HG02943 (cell line): ENCODE data around the gene VSX2.

Experiments
- ATAC-seq: cut with Tn5 transposase; IDR thresholded peaks from one replicate; pipeline ENCODE4 v1.9.1; 2021; ENCODE audit warnings: mild to moderate bottlenecking, low read depth, moderate library complexity; ENCODE audit not compliant: unreplicated experiment

The VSX2 gene

DNA sequence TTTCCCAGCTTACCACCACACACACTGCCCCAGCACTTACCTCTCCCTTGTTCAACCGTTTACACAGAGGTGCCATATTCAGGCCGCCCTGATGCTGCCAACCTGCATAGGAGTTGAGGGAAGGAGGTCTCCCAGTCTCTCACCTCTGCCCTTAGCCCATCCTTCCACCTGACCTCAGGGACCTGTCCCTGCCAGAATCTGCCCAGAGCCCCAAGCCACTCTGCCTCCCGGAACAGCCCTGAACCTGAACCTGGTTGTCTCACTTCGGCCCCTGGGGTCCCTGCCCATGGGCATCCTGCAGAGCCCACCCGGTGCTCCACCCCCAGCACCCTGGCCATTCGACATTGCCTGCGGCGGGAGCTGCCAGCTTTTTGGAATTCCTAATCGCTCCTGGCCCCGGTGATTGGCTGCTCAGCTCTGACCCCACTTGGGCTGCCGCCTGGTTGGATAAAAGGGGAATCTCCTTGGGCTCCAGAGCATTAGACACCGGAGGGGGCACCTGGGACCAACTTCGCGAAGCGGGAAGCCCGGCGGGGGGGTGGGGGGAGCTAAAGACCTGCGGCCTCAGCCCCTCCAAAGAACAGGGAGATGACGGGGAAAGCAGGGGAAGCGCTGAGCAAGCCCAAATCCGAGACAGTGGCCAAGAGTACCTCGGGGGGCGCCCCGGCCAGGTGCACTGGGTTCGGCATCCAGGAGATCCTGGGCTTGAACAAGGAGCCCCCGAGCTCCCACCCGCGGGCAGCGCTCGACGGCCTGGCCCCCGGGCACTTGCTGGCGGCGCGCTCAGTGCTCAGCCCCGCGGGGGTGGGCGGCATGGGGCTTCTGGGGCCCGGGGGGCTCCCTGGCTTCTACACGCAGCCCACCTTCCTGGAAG lies at the start of gene VSX2:
VSX2 (plus strand) TSS at position 476 of the 874 bp plus-strand sequence; CDS start at position 589, 113 bp downstream.
- no peak for ATAC-seq

DNA sequence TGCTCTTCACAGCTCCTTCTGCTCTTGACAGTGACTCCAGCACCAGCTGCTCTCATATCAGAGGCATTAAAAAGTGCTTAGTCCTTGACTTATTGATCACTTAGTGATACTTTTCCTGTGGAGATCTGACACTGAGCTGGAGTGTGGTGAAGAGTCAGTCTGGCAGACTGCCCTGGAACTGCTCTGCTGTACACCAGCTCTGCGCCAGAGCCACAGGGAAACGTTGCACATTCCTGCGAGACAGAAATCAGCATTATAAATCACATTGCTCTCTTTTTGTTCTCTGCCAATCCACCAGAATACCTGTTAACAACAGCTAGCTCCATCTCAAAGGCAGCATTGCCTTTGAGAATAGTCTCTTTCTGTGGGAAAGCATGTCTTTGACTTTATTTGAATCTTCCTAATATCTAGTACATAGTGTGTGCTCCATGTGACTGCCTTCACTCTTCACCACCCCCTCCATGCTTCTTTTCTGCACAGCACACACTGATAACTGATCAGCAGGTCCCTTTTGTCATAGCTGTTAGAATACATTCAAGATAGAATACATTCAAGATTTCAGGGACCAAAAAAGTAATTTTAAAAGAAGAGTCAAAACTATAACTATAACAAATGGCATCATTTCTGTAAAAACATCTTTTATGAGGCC lies 48.2 kb upstream of the VSX2 start:
- no peak for ATAC-seq

DNA sequence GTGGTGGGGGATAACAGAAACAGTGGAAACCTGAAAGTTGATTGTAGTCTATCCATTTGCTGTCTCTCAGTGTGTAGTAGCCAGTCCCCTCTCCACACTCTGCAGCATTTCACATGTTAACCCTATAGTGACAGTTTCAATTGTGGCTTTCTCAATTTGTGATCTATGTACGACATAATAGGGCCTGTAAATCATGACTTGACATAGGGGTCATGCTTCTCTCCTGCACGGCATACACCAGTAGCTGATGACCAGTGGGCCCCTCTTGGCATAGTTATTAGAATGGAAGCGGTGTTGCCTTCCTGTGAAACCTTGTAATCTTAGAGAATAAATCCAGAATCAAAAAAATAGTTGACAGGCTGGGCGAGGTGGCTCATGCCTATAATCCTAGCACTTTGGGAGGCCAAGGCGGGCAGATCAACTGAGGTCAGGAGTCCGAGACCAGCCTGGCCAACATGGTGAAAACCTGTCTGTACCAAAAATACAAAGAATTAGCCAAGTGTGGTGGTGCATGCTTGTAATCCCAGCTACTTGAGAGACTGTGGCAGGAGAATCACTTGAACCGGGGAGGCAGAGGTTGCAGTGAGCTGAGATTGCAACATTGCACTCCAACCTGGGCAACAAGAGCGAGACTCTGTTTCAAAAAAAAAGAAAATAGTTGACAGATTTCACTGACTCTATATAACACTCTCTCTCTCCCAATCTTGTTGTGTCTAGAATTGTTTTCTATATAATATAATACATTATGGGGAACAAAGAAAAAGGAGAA lies 44.6 kb upstream of the VSX2 start:
- ATAC-seq = no peak

DNA sequence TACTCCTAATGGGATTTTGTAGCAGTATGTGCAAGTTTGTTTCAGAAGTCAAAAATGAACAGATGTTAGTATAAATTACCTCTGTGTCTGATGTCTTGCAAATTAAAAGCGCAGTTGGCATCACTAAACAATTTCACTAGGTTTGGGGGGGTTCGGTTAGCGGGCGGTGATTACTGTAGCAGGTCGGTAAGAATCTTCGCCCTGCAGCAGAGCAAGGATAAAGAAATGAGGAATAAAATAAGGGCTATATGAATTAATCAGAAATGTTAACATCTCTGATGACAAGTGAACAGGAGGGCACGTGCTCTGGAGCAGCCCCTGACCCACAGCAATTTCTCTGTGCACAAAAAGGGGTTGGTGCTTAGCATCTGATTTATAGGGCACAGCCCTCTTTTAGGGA lies 43.6 kb upstream of the VSX2 start:
- ATAC-seq = no peak

DNA sequence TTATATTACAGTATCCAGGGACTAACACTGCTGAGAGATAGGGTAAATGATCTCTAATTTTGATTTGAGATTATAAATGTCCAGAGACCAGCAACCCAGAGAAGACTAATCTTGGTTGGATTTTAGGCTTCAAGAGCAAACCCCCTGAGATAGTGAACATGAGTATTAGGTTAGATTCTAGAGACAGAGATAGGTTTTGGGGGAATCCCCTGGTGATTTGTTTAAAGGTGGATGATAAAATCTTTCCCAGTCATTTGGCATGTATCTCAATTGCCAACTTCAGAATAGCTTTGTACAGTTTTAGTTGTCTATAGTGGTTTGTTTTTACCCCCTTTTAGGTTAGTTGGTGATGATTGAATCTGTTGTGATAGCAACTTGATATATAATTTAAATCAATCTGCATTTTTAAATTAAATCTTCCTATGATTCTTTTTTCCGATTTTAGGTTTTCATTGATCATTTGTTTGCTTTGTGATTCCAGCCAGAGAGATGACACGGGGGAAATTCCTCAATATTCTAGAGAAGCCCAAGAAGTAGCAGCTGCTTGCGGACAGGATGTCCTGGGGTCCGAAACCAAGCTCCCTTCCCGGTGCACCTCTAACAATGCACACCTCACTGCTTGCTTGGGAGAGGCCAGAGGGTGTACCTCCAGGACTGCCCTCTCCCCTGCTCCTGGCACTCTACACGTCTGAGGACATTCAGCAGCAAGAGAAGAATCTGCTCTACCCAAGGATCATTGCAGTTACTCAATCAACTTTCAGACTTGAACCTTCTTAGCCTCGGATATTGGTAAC lies 40.6 kb upstream of the VSX2 start:
- ATAC-seq = no peak

DNA sequence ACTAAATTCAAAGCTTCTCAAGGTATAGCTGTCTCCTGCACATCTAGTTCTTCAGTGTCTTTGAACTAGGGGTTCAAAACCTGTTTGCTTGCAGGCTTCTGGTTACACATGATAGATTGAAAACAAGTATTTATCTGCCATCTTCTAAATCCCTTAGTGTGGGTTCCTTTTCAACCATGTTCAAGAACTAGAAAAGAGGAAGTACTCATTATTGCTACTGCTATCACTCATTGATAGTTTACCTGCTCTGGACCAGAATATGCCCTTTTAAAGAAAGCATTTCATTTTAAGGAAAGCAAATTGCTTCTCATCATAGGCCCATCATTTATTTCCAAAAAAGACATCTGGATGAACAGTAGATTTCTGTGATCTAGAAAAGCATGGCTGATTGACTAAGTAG lies 37.1 kb upstream of the VSX2 start:
- no peak for ATAC-seq

DNA sequence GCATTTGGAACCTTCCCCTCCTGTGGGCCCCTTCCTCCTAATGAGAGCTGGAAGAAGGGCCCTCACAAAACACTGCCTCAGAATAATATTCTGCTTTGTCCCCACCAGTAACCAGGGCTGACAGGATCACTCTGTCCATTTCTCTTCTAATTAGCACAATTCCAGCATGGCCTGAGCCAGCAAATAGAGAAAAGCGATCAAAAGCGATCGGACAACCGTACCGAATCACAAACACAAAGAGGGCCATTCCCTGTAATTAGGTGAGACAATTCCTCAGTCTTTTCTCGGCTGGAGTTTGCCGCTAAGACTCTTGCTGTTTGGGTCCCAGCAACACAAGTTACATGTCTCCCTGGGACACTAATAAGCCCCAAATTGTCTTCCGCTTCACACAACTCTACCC lies 35.6 kb upstream of the VSX2 start:
- no peak for ATAC-seq

DNA sequence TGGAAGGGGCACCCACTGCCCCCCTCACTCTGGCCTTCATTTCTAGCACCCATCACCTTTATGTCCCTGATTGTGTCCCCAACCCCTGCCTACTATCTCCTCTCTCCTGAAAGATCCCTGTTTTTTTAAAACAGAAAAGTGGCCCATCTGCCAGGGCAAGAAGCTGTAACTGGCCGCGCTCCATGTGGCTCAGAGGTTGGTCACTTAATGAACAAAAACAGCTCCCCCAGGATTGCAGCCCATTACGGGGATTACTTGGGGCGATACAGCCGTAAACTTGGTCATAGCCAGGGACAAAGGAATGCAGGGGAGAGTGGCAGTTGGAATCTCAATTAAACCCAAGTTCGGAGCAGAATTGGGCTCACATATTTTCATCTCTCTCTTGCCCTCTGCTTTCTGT lies 34.8 kb upstream of the VSX2 start:
- no peak for ATAC-seq

DNA sequence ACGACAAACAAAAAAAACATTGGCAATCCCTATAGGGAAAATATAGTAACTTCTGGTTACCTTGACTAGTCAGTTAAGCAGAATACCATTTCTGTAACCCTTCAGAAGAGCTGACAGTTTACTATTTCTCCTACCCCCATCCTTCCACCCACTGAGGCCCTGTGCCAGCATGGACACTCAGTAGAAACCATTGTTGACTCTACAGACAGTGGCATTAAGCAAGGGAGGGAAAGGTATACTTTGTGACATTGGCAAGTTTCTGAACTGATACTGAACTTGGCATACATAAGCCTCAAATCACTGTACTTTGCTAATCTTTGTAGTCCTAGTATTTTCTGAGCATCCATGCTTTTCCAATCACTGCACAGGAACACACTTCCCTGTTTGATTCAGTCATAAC lies 33.4 kb upstream of the VSX2 start:
- ATAC-seq = no peak

DNA sequence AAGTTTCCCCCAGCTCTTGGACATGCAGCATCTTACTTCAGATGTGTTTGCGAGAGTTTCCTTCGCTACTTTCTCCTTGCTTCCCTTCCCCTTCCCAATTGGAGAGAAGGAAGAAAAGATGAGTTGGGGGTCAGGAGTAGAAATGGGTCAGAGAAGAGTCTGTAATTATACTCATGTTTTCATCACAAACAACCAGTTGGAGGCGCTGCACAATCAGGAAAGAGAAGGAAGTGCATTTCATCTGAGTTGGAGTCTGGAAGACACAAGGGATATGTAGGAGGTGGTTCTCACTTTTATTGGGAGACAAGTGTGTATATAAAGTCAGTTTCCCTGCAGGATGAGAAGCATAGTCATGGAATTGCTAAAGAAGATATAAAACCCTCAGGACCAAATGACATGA lies 31.3 kb upstream of the VSX2 start:
- ATAC-seq = no peak

DNA sequence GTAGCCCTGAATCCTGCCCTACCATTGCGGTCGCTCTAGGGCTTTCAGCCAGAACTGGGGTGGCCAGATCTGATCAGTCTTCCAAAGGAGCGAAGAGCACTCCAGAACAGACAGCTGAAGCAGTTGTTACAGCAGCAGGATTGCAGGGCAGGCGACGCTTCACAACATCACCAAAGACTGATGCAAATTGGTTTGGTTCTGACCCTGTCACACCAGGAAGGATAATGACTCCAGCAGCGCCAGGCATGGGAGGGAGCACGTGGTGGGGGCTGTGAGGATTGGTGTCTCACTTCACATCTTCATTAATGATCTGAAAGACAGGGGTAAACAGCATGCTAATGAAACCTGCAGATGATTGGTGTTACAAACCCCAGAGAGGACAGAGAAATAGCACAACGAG lies 30.6 kb upstream of the VSX2 start:
- no peak for ATAC-seq

DNA sequence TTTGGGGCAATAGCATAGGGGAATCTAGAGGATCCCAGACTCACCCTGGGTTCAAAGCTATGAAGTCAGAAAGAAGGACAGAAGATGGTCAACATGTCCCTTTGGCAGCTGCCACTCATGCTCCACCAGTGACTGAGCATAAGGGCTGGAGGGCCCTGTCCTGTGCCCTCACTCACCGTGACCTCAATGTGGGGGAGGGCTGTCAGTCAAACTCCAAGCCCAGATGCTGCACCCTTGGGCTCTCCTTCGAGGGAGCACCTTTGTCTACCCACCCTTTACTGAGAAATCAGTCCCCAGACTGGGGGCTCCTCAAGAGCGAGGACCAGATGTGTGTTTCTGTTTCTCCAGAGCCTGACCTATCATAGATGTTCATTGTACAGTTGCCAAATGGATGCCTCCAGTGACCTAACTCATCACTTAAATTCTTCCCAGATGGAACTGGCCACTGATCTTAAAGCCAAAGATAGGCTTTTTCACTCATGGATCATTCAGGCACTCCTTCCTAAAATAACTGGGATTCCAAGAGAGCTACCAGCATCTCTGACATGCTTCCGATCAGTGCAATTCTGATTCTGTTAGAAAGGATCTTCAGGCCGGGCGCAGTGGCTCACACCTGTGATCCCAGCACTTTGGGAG lies 27.2 kb upstream of the VSX2 start:
- no peak for ATAC-seq

DNA sequence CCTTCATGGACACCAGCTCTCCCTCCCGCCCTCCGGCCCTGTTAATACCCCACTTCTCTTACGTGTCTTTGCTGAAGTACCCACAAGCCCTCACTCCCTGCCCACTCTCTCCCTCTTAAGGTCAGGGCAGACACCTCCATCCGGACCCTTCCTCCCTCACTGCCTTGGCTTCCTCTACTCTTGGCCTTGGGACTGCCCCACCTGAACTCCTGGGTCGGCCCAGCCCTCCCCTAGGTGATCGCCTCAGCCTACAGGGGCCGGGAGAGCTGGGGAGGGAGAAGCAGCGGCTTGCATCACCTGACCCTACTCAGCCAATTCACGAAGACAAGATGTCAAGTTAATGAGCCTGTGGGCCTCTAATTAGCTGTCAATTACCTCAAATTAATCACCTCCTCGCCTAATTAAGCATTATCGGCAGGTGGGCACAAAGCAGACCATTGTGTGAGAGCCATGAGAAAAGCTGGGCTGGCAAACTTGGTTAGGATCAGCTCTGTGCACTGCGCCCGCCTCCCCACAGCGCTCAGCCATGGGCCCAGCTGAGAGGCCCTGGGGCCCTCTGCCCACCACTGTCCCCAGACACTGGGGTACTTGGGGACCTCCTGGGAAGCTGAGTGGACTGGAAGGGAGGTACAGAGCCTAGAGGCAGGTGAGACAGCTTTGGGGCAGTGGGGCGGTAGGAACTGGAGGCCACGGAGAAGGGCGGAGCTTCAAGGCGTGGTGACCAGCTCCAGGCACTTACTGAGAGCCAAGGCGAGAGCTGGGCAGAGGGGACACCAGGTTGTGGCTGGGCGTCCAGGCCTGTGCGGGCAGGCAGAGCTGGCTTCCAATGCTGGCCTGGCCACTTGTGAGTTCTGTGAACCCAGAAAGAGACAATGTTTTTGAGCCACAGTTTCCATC lies 25.1 kb upstream of the VSX2 start:
- ATAC-seq = no peak

DNA sequence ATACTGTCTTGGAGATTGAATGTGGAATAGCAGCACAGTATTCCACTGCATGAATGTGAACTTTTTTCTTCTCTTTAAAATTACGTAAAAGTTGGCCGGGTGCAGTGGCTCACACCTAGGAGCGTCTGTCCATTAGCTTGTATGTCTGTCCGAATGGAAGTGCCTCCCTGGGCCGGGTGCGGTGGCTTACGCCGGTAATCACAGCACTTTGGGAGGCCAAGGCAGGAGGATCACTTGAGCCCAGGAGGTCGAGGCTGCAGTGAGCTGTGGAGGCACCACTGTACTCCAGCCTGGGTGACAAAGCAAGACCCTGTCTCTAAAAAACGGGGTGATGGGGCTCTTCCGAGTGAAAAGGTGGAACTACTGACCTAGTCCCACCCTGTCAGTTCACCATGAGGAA lies 22.6 kb upstream of the VSX2 start:
- ATAC-seq = no peak

DNA sequence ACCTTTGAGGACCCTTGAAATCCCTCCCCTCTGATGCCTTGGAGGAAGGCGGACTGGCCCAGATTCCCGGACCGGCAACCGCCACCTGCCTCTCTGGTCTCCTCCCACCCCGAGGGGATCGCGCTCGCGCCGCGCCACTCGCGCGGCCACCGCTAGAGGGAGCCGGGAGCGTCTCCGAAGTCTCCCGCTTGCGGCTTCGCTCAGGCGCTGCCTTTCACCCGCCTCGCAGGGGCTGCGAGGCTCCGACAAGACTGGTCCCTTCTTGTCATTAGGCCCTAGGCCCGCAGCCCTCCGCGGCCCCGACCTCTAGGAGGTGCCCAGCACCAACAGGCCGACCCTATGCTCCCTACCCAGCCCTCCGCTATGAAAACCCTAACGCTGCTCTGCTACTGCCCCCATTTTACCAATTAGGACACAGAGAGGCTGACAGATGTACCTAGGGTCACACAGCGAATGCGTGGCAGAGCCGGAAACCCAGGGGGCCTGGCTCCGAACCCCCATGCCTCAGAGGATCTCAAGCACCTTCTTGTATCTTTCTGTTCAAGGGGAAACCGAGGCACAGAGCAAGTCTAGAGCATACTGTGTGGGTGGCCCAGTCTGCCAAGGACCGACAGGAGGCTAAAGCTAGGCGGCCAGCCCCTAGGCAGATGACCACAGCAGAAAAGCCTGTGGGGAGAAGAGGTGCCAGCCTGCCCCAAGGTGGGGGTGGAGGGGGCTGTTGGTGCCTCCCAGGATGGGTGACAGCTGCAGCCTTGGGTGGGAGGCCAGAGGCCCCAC lies 21.4 kb upstream of the VSX2 start:
- ATAC-seq = no peak

DNA sequence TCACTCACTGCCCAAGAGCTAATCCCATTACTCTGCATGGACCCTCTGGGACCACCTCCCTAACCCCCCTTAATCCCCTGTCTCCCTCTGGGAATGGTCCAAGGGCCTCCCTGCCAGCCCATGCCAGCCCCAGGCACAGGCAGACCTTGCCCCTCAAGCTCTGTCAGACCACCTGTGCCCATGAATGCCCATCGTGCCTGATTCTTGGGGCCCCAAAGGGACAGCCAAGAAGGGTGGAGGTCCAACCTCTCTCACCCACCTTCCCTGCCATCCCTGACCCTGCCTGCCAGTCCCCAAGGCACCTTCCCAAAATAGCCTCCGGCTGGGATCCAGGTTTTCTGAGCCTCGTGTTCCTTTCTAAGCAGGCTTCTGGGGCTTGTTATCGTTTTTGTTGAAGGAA lies 20.8 kb upstream of the VSX2 start:
- no peak for ATAC-seq

DNA sequence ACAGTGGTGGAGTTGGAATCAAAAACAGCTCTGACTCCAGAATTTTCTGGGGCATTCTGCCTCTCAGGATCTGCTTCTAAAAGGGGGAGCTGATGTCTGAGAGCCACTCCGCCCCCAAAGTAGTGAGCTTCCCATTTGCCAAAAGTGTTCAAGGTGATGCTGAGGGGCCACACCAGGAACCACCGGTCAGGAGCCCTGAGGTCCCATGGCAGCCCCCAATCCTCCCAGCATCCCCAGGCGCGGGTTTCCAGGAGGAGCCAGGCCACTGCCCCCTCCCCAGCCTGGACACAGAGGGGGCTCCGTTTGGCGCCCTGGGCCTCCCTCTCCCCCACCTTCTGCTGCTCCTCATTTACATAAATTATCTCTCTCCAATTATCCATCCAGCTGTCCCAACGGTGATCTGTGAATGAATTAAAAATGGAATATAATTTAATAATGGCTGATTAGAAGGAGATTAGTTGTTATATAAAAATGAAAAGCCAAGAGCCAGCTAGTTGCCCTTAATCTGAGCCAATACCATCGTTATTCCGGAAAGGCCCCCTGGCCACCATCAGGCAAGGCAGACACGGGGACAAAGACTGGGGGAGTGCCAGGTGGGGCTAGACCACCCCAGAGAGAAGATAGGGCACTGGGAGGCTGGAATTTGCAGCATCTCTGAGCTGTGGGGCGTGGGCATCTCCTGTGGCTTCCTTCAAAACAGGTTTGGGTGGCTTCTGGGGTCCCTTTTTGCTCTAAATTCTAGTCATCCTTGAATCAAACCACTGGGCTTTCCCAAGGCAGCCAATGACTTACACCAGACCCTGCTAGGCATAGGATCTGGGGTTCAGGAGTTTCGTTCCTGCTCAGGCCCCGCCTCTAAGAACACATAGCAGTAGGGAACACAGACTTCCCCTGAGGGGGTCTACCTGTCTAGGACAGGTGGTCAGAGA lies 19.7 kb upstream of the VSX2 start:
- no peak for ATAC-seq
